ENCODE data around the gene ADGRB3.

DNA sequence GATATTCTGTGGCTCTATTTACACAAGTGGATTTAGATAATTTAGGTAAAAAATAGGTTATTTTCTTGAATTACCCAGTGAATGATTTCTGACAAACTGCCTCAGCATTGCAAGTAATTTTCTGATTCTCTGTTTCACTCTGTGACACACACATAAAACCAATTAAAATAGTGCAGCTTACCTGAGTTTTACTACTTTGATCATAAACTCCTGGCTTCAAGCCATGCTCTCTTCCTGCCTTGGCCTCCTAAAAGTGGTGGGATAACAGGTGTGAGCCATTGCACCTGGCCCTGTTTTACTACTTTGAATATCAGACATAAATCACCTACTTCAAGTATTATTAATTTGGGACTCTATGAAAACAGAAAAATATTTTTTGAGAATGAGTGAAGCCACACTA, 462.9 kb downstream of the ADGRB3 start:
- TF ChIP-seq, protein P1, sequence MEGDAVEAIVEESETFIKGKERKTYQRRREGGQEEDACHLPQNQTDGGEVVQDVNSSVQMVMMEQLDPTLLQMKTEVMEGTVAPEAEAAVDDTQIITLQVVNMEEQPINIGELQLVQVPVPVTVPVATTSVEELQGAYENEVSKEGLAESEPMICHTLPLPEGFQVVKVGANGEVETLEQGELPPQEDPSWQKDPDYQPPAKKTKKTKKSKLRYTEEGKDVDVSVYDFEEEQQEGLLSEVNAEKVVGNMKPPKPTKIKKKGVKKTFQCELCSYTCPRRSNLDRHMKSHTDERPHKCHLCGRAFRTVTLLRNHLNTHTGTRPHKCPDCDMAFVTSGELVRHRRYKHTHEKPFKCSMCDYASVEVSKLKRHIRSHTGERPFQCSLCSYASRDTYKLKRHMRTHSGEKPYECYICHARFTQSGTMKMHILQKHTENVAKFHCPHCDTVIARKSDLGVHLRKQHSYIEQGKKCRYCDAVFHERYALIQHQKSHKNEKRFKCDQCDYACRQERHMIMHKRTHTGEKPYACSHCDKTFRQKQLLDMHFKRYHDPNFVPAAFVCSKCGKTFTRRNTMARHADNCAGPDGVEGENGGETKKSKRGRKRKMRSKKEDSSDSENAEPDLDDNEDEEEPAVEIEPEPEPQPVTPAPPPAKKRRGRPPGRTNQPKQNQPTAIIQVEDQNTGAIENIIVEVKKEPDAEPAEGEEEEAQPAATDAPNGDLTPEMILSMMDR (conservative IDR thresholded peaks at IDR 0.05; ENCODE audit: low read length): no peak
- no peak for TF ChIP-seq EZH2phosphoT487 (IDR thresholded peaks at IDR 0.05; ENCODE audit: borderline replicate concordance, low read depth, low read length)

All from OCI-LY7 (cell line).